ENCODE data around the gene LIN7B.
"Not testable (repeated sequence)": the region's sequence is repeated elsewhere in the genome, so short reads cannot be mapped to it uniquely, and the experiment has no call there.

Gene LIN7B

GRCh38 chr19:49145573-49146407 is 31.6 kb downstream of the LIN7B start:
- DNase-seq (ENCODE audit: low spot score): peak; percentile 82

GRCh38 chr19:49146408-49146770 is 32.2 kb downstream of the LIN7B start:
- not testable (repeated sequence) for DNase-seq (ENCODE audit: low spot score)

- no peak for DNase-seq (ENCODE audit: low spot score)
These were observed 34.0 kb downstream of the LIN7B start for GRCh38 chr19:49148044-49148682.

DNA sequence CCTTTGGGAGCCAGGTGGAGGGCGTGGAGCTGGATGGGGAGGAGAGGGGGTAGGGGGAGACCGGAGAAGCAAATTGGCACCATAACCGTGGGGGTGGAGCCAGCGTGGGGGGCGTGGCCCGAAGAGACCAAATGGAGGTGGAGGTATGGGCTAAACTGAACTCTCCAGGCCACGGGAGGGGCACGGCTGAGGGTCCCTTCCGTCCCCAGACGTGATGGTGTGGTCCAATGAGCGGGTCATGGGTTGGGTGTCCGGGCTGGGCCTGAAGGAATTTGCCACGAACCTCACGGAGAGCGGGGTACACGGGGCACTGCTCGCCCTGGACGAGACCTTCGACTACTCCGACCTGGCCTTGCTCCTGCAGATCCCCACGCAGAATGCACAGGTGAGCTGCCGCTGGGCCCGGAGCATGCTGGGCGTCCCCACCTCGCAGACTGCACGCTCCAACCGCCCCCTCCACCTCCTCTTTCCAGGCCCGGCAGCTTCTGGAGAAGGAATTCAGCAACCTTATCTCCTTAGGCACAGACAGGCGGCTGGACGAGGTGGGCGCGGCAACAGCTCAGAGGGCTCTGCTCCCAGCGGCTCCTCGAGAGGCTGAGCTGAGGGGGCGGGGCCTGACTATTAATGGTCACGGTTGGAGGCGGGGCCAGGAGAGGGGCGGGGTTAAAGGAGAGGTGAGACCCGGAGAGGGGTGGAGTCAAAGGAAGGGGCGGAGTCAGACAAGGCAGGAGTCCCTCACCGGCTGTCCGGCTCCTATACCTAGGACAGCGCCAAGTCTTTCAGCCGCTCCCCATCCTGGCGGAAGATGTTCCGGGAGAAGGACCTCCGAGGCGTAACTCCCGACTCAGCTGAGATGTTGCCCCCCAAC is 34.8 kb downstream of the LIN7B start:
- peak; percentile 75 for DNase-seq (ENCODE audit: low spot score)

GRCh38 chr19:49149652-49150105 is 35.5 kb downstream of the LIN7B start:
- DNase-seq (ENCODE audit: low spot score): no peak

DNA sequence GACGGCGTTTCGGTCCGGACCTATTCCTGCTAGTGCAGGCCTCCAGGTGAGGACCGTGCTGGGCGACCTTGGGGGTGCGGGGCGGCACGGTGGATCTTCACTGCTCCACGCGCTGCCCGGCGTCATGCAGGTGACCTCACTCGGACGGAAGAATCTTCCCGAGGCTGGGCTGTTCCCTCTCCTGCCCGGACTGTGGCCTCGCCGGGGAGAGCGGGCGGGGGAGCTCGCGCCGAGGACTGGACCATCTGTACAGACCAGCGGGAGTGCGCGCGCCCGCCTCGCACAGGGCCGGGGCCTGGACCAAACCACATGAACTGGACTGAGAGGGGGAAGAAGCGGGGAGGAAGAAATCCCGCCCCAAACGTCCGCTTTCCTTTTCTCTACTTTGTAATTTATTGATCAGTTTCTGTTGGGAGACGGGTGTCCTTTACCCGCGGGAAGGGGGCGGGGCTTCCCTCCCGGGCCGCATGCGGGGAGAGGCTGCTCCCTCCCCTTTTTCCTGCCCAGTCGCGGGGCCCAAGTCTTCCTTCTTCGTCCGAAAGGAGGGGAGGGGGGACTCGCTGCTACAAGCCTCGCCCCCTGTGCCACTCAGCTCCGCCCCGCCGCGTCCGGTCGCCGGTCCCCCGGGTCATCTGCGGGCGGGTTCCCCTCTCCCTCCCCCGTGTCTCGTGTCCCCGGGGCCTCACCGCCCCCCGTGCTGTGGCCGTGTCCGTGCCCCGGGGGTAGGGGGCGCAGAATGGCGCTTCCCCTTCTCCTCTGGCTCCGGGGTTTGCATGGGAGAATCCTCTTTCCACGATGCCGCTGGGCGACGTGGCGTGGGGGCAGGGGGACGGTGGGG is 36.2 kb downstream of the LIN7B start:
- DNase-seq (ENCODE audit: low spot score): no peak

- no peak for DNase-seq (ENCODE audit: low spot score)
These were observed 36.7 kb downstream of the LIN7B start for GRCh38 chr19:49150944-49151243.

GRCh38 chr19:49151267-49152118 is 37.3 kb downstream of the LIN7B start:
- DNase-seq (ENCODE audit: low spot score): no peak

GRCh38 chr19:49152119-49152550 is 38.0 kb downstream of the LIN7B start:
- no peak for DNase-seq (ENCODE audit: low spot score)

GRCh38 chr19:49153167-49153809 is 39.1 kb downstream of the LIN7B start:
- no peak for DNase-seq (ENCODE audit: low spot score)

DNA sequence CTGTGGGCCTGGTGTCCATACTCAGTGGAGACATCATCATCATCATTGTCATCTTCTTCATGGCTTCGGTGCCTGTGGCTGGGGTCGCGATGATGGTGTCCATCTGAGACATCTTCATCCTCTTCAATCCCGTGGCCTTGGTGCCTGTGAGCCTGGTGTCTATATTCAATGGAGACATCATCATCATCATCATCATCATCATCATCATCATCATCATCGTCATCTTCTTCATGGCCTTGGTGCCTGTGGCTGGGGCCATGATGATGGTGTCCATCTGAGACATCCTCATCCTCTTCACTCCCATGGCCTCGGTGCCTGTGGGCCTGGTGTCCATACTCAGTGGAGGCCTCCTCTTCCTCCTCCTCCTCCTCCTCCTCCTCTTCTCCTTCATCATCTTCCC is 40.1 kb downstream of the LIN7B start:
- no peak for DNase-seq (ENCODE audit: low spot score)

GRCh38 chr19:49155005-49155819 is 41.0 kb downstream of the LIN7B start, which contains the start of gene HRC:
Gene HRC (minus strand): TSS chr19:49155396. CDS start chr19:49155237, 159 bp downstream.
- DNase-seq (ENCODE audit: low spot score): no peak

DNA sequence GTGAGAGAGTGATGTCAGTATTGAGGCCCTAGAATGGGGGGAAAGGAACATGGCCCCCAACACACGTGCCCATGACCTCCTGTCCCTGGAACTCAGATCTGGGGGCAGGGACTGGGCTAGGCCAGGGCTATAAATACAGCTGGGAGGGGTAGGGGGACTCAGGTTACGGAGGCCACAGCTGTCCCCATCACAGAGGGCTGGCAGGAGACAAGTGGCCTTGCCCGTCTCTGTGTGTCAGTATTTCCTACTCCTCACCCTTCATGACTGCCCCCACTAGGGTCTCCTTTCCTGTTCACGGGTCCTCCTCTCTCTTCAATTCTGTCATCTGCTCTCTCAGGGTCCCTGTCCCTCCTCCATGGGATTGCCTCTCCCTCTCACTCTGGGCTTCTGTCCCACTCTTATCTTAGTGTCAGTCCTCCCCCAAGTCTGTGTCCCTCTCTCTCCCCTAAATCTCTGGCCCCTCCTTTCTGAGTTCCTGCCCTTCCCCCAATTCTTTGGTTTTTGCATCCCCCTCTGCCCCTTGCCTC is 41.7 kb downstream of the LIN7B start:
- no peak for DNase-seq (ENCODE audit: low spot score)

DNA sequence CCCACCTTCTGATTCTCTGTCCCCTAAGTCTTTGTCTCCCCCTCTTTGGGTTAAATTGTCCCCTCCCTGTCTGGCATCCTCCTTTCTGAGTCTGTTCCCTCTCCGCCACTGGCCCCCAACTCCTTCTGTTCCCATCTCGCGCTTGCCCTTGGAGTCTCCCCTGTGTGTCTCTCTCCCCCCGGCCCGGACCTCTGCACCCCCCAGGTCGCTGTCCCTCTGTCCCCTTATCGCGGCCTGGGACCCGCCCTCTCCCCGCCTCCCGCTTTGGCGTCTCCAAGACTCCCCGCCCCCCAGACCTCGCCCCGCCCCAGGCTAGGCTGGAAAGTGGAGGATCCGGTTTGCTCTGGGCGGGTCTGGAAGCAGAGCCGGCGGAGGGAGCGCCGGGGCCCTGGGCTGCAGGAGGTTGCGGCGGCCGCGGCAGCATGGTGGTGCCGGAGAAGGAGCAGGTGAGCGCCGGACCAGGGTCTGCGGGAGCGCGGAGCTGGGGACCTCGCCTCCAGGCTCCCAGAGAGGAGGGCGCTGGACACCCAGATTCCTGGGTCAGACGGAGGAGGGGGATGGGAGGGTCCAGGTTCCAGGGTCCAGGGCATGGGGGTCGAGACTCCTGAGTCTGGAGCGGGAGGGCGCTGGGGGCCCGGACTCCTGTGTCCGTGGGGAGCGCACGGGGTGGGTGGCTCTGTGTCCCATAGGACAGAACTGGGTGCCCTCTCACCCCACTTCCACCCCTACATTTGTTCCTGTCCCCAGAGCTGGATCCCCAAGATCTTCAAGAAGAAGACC is 43.5 kb downstream of the LIN7B start, which contains the start of gene TRPM4:
TSS of gene TRPM4 (plus strand) at position 348 of the 780 bp plus-strand sequence. CDS start at position 423, 75 bp downstream.
- peak; percentile 36 for DNase-seq (ENCODE audit: low spot score)

- no peak for DNase-seq (ENCODE audit: low spot score)
These were observed 46.5 kb downstream of the LIN7B start for GRCh38 chr19:49160450-49161189.

- DNase-seq (ENCODE audit: low spot score): no peak
These were observed 47.8 kb downstream of the LIN7B start for GRCh38 chr19:49161987-49162386.

- no peak for DNase-seq (ENCODE audit: low spot score)
These were observed 51.1 kb downstream of the LIN7B start for GRCh38 chr19:49165111-49165750.

Measured in activated CD4-positive, alpha-beta T cell treated with anti-CD3 and anti-CD28 coated beads, Interleukin-2, Interleukin-4, amounts not matched to agents 100 ng/mL and 50 ng/mL, durations not matched to agents 16 hours and 8 hours (primary cell).